DND-41 (cell line): ENCODE data around the gene KITLG.

Source experiments
- EZH2 ChIP-seq: IDR thresholded peaks from 3 replicates; pipeline ENCODE4 v1.6.1; 2012; ENCODE audit warnings: borderline replicate concordance, low read depth, mild to moderate bottlenecking, moderate library complexity, low read length, inconsistent platforms; ENCODE audit not compliant: severe bottlenecking
- TF ChIP-seq, protein P1 (sequence below): IDR thresholded peaks from 2 replicates; pipeline ENCODE4 v1.5.1; 2012; ENCODE audit warnings: borderline replicate concordance, low read length, moderate library complexity, mild to moderate bottlenecking; ENCODE audit not compliant: poor library complexity, severe bottlenecking; ENCODE audit errors: extremely low read depth

DNA sequence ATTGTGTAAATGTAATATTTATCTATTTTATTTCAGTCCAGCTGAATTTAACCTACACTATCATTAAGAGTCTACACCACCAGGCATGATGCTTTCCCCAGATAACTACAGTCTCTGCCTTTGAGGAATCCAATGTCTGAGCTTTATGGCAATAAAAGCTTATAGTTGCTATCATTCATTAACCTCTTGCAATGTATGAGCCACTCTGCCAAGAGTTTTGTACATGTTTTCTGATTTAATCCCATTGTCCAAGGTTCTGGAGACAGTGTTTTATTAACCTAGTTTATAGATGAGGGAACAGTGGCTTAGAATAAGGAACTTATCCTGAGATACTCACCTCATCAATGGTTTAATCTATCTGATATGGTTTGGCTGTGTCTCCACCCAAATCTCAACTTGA, 17.1 kb upstream of the KITLG start:
- TF ChIP-seq, protein P1, sequence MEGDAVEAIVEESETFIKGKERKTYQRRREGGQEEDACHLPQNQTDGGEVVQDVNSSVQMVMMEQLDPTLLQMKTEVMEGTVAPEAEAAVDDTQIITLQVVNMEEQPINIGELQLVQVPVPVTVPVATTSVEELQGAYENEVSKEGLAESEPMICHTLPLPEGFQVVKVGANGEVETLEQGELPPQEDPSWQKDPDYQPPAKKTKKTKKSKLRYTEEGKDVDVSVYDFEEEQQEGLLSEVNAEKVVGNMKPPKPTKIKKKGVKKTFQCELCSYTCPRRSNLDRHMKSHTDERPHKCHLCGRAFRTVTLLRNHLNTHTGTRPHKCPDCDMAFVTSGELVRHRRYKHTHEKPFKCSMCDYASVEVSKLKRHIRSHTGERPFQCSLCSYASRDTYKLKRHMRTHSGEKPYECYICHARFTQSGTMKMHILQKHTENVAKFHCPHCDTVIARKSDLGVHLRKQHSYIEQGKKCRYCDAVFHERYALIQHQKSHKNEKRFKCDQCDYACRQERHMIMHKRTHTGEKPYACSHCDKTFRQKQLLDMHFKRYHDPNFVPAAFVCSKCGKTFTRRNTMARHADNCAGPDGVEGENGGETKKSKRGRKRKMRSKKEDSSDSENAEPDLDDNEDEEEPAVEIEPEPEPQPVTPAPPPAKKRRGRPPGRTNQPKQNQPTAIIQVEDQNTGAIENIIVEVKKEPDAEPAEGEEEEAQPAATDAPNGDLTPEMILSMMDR, result no peak
- no peak for TF ChIP-seq EZH2
